ENCODE results near the gene MAVS.

The MAVS gene

GRCh38 chr20:3846740-3847428 is at the start of gene MAVS:
Gene MAVS, plus strand, starts transcription at chr20:3846834. Its CDS starts 7,791 bp downstream, at chr20:3854625.
- DNase-seq (ENCODE audit: low read depth) = peak; percentile 77

- no peak for DNase-seq (ENCODE audit: low read depth)
Observed at GRCh38 chr20:3797226-3797545, 49.4 kb upstream of the MAVS start.

GRCh38 chr20:3797592-3798372 is 48.9 kb upstream of the MAVS start:
- DNase-seq (ENCODE audit: low read depth) = peak; percentile 42

GRCh38 chr20:3798373-3798768 is 48.3 kb upstream of the MAVS start:
- DNase-seq (ENCODE audit: low read depth) = no peak

DNA sequence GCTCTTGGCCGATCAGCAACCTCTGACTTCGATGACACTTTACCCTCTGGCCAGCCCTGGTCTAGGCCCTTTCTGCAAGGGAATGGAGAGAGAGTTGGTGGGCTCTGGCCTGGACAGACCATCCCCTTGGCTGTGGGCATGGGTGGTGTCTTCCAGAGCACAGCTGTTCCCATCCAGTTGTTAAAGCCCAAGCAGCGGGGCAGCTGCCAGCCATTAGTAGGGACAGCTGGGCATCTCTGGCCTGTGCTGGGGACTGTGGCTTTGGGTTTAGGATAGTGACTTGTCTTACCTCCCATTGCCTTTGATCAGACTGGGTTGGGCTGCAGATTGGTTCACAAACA is 47.8 kb upstream of the MAVS start:
- no peak for DNase-seq (ENCODE audit: low read depth)

GRCh38 chr20:3800256-3800877 is 46.3 kb upstream of the MAVS start:
- no peak for DNase-seq (ENCODE audit: low read depth)

DNA sequence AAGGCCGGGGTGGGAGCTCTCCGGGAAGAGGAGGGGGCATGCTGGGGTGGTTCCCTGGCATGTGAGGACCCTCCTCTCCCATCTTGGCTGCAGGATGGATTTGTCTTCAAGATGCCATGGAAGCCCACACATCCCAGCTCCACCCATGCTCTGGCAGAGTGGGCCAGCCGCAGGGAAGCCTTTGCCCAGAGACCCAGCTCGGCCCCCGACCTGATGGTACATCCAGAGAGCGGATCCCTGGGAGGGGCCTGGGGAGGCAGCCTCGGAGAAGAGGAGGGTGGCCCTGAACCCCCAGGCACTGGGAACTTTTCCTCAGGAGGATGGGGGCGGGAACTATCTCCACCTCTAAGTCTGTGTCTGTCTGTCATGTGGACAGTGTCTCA is 45.8 kb upstream of the MAVS start:
- no peak for DNase-seq (ENCODE audit: low read depth)

- DNase-seq (ENCODE audit: low read depth) = no peak
Observed at GRCh38 chr20:3801299-3801698, 45.3 kb upstream of the MAVS start.

GRCh38 chr20:3801846-3802245 is 44.8 kb upstream of the MAVS start:
- no peak for DNase-seq (ENCODE audit: low read depth)

DNA sequence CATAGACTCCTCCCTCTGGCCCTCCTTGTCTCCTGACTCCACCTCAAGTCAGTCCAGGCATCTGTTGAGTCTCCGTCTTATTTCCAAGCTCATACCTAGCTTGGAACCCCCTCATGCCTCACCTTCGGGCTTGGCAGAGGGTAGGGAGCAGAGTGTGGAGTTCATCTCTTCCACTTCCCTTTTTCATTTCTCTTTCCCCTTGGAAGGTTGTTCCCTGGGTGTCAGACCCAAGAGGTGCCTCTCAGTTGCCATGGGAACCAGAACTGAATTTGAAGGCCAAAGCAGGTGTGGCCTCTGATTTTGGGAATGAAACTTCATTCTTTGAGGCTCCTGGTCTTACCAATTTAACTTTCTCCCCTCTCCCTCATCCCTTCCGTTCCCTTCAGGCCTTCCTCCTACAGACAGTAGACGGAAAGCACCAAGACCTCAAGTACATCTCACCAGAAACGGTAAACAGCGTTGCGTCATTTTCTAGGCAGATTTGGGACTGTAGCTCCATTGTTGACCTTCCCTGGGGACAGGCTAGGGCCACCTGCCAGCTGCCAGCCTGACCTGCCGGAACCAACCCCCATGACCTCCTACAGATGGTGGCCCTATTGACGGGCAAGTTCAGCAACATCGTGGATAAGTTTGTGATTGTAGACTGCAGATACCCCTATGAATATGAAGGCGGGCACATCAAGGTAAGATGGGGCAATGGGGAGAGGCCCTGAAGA is 44.0 kb upstream of the MAVS start:
- DNase-seq (ENCODE audit: low read depth) = no peak

- DNase-seq (ENCODE audit: low read depth) = no peak
Observed at GRCh38 chr20:3803289-3803688, 43.3 kb upstream of the MAVS start.

DNA sequence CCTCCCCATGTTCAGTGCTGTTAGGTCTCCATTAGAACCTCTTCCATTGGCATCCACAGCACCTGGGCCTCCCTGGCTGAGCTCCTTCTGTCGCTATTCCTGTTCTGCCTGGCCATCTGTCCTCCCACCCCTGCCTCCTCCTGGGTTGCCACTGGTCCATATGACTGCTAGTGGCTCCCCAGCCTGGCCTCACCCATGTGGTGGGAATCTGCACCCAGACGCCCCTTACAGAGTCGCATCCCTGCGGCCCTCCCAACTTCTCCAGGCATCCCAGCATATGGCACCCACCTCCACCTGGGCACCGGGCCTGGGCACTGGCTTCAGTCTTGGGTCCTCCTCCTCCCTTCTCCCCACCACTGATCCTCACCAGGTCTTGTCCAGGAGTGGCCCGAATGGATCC is 42.8 kb upstream of the MAVS start:
- DNase-seq (ENCODE audit: low read depth) = no peak

- no peak for DNase-seq (ENCODE audit: low read depth)
Observed at GRCh38 chr20:3804254-3804751, 42.3 kb upstream of the MAVS start.

- DNase-seq (ENCODE audit: low read depth) = no peak
Observed at GRCh38 chr20:3804781-3805180, 41.9 kb upstream of the MAVS start.

GRCh38 chr20:3808544-3808943 is 38.1 kb upstream of the MAVS start:
- no peak for DNase-seq (ENCODE audit: low read depth)

- DNase-seq (ENCODE audit: low read depth) = peak; percentile 94
Observed at GRCh38 chr20:3811467-3812258, 35.0 kb upstream of the MAVS start.

DNA sequence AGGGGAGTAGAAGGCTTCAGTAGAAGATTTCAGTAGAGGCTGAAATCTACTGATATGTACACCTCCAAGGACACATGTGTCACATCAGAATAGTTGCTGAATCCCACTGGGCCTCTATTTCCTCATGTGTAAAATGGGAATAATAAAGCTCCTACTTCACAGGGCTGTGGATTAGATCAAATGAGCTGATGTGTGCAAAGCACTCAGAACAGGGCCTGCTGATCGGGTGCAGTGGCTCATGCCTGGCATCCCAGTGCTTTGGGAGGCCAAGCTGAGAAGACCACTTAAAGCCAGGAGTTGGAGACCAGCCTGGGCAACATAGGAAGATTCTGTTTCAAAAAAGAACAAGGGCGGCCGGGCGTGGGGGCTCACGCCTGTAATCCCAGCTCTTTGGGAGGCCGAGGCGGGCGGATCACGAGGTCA is 34.4 kb upstream of the MAVS start:
- DNase-seq (ENCODE audit: low read depth) = no peak

DNA sequence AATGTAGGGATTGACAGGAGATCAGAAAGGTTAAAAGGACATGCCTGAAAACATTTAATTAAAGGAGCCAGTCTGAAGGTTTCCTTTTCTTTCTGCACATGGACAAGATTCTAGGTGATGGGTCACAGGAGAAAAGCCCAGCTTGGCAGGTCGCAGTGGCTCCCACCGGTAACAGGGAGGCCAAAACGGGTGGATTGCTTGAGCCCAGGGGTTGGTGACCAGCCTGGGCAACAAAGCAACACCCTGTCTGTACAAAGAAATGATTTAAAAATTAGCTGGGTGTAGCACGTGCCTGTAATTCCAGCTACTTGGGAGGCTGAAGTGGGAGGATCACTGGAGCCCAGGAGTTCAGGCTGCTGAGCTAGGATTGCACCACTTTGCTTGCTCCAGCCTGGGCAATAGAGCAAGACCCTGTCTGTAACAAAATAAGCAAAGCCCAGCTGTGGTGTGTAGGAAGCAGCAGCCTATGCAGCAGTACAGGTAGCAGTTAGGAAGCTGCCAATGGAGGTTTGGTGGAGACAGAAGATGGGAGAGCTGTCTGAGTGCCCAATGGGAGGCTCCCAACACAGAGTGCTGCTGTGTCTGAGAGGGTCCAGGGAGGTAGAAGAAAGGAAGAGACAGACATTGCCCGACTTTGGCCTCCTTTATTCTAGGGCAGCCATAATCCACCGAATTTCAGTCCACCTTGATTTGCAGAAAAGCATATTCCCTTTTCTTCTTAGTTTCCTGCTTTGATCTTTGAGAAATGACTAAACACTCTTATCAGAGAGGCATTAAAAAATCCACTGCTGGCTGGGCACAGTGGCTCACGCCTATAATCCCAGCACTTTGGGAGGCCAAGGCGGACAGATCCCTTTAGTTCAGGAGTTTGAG is 33.4 kb upstream of the MAVS start:
- no peak for DNase-seq (ENCODE audit: low read depth)

GRCh38 chr20:3813848-3814581 is 32.6 kb upstream of the MAVS start:
- no peak for DNase-seq (ENCODE audit: low read depth)

DNA sequence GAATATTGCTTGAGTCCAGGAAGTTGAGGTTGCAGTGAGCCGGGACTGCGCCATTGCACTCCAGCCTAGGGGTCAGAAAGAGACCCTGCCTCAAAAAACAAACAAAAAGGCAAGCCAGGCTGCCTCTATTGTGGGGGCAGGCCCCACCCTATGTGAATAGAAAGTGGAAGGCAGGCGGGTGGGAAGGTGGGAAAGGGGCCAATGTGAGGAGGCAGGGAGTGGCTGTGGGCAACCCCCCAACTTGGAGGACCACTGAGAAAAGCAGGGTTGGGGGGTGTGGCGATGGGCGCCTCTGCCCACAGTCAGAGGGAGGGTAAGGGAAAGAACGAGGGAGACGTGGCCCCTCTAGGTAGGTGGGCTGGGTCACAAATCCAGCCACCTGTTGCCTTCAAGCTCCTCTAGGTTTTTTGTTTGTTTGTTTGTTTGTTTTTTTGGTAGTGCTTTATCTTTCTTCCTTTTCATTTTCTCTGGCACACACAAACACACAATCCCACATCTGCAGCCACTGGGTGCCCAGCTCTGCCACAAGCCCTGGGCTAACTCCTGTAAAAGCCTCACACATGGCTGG is 31.6 kb upstream of the MAVS start:
- no peak for DNase-seq (ENCODE audit: low read depth)
